Eye (tissue), 1 donor: ENCODE results near the gene INO80.

ENCODE experiments used
- DNase-seq: peaks from one replicate; pipeline ENCODE4 v3.0.0-alpha.2; 2015

Gene INO80

DNA sequence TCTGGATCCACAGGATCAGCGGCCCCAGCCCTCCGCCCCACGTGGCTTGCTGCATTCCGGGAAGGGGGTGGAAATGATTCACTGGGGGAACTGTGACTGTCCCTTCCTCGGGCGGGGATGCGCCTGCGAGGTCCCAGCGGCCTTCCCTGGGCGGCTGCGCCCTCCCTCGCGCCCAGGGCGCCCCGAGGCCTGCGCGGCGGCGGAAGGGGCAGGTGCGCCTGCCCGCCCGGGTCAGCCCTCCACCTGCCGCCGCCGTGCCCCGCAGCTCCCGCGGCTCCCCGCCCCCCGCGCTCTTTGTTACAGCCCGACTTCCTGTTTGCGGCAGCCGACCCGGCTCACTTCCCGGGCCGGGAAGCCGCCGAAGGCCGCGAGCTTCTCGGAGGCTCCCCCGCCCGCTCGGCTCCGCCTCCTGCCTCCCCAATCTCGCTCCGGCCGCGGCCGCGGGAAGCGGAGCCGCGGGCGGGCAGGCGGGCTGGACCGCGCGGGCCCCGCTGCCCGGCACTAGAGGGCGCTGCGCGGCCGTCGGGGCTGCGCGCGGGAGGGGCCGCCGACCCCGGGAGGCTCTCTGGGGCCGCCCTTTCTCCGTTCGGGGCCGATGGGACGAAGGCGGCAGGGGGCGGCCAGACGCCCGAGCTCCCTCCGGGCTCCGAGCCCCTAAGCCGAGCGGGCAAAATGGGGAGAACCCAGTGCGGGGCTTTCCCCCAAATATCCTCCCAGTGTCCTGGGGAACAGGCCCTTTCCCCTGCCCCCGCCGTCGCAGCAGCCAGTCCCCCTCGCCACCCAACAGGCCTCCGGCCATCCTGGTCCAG lies 174.3 kb downstream of the INO80 start:
- peak; percentile 89 for DNase-seq

DNA sequence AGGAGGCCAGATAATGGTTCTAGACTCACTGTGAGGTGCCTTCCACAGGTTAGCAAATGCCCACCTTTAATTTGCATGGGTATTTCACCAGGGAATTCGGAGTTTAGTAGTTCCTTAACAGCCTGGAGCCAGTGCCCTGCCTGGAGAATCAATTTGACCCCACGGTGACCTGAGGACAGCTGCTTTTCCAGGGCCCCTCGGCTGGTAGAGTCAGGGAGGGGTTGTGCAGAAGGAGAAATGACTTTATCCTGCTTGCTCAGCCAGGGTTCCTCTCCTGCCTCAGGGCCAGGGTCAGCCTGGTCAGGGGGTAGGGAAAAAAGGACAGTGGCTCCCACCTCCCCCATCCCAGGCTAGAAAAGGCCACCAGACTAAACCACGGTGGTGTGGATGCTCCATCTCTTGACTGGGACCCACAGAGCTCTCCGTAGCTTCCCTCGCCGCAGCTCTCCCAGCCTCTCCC lies 175.0 kb downstream of the INO80 start:
- peak; percentile 69 for DNase-seq

DNA sequence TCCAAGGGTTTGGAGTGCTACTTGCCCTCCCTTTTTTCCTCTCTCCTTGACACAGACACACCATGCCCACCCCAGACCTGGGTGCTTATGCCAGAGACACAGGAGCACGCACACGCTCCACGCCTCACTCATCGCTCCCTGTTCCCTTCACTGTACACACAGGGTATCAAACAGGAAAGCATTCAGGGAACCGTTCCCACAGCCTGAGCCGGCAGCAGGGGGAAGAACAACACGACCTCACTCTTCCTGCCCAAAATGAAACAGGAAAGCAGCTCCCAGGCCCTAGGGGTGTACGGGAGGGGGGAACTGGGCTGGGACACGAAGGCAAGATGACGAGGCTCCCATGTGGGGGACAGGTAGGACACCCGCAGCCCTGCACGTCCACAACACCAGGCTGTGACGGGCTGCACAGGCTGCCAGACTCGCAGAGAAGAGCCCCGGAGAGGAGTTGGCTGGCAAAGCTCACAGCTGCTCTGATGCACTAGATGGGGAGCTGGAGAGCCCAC lies 175.7 kb downstream of the INO80 start:
- DNase-seq = peak; percentile 39

DNA sequence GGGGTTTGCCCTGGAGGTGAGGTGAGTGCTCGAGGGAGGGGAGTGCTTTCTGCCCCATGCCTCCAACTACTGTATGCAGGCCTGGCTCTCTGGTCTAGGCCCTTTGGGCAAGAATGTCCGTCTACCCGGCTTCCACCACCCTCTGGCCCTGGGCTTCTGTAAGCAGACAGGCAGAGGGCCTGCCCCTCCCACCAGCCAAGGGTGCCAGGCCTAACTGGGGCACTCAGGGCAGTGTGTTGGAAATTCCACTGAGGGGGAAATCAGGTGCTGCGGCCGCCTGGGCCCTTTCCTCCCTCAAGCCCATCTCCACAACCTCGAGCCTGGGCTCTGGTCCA lies 177.6 kb downstream of the INO80 start:
- DNase-seq = no peak

DNA sequence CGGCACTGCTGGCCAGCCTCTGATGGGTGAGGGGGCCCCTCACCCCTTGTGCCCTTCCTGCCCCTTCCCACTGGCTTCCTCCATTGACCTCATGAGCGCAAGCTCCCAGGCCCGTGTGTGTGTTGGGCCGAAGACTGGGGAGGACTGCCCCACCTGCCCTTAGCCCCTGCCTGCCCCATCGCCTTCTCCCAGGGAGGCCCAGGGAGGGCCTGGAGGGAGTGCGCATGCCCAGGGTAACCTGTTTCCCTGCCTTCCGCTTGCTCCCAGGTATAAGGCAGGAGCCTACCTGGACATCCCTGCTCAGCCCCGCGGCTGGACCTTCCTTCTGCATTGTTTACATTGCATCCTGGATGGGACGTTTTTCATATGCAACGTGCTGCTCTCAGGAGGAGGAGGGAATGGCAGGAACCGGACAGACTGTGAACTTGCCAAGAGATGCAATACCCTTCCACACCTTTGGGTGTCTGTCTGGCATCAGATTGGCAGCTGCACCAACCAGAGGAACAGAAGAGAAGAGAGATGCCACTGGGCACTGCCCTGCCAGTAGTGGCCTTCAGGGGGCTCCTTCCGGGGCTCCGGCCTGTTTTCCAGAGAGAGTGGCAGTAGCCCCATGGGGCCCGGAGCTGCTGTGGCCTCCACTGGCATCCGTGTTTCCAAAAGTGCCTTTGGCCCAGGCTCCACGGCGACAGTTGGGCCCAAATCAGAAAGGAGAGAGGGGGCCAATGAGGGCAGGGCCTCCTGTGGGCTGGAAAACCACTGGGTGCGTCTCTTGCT lies 178.1 kb downstream of the INO80 start:
- DNase-seq = no peak

DNA sequence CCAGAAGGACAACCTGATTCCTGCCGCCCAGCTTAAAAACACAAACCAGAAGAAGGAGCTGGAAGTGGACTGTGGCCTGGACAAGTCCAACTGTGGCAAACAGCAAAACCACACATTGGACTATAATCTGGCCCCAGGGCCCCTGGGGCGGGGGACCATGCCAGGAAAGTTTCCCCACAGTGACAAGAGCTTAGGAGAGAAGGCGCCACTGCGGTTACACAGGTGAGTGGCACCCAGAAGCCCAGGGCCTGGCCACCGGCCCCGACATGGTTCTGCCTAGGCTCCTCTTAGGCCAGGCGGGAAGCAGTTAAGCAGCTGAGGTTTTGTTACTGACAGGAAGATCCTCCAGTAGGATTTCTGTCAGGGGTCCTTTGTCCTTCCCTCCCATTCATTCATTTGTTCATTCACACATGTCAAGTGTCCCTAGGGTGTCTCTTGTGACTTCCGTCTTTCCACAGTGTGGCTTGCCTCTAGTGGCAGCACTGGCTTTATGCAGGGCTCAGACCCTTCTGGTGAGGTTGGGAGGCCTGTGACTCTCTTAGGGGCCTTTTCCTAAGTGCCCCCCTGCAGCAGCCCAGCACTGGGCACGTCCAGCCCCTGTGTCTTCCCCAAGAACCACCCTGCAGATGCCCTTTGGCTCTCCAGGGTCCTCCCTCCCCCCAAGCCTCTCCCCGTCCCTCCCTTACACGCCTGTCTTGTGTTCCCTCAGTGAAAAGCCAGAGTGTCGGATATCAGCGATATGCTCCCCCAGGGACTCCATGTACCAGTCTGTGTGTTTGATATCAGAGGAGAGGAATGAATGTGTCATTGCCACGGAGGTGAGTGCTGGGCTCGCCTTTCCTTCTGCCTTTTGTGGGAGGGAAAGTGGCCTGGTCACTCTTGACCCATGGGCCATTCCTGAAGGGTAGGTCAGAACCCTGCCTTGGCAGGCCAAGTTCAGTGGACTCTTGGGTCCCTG lies 179.1 kb downstream of the INO80 start:
- DNase-seq = peak; percentile 76

DNA sequence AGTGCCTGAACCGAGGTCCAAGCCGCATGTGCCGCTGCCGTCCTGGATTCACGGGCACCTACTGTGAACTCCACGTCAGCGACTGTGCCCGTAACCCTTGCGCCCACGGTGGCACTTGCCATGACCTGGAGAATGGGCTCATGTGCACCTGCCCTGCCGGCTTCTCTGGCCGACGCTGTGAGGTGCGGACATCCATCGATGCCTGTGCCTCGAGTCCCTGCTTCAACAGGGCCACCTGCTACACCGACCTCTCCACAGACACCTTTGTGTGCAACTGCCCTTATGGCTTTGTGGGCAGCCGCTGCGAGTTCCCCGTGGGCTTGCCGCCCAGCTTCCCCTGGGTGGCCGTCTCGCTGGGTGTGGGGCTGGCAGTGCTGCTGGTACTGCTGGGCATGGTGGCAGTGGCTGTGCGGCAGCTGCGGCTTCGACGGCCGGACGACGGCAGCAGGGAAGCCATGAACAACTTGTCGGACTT lies 179.8 kb downstream of the INO80 start:
- no peak for DNase-seq

DNA sequence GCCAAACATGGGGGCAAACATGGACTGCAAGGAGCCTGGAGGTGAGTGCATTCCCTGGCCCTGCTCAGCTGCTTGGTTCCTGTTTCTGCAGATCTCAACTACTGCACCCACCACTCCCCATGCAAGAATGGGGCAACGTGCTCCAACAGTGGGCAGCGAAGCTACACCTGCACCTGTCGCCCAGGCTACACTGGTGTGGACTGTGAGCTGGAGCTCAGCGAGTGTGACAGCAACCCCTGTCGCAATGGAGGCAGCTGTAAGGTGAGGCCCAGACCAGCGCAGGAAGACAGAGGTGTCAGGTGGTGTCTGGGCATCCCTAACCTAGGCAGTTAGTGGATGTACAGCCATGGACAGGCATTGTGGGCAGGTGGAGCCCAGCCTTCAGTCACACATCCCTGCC lies 181.6 kb downstream of the INO80 start:
- no peak for DNase-seq

DNA sequence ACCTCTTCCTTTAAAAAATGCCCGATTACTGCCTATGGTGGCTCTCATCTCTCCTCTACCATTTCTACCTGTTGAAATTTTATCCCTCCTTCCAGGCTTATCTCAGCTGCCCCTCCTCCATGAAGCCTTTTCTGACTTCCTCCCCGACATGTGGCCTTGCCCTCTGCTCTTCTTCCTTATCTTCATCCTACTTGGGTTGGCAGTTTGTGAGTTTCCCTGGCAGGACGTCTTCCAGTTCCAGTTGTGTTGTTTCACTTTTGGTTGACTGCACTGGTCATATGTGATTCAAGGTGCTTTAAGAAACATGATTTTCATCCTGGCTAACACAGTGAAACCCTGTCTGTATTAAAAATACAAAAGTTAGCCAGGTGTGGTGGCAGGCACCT lies 182.6 kb downstream of the INO80 start:
- no peak for DNase-seq

DNA sequence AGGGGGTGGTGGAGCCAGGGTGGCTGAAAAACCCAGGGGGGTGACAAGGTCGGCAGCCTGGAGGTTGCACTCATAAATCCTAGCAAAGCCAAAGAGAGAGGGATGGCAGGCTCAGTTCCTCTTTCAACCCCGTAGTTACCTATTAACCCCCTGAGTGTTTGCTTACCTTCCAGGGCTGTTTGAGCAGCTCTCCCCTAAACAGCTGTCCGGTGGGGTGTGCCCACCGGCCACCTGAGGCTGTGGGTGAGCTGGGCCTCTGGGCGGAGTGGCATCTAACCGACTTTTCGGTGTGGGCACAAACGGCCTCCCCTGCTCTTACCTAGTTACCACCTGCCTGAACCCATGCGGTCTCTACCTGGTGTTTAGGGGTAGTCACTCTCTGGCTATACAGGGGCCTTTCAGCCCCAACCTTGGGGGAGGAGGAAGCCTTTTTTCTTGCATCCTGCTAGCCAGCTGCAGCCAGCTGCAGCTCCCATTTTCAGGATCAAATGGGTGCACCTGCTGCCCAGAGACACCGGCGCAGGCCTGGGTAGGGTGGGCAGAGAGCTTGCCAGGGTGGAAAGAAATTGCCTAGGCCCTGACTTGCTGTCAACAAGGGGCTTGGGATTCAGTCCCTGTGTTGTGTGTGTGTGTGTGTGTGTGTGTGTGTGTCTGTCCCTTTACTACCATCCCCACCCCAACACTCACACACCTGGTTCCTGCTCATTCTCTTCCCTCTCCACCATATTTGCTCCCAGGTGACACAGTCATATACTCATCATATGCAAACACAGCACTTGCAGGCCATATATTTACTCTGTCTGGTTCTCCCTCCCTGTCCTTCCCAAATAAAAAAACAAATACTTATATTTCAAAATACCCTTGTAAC lies 183.2 kb downstream of the INO80 start:
- no peak for DNase-seq

DNA sequence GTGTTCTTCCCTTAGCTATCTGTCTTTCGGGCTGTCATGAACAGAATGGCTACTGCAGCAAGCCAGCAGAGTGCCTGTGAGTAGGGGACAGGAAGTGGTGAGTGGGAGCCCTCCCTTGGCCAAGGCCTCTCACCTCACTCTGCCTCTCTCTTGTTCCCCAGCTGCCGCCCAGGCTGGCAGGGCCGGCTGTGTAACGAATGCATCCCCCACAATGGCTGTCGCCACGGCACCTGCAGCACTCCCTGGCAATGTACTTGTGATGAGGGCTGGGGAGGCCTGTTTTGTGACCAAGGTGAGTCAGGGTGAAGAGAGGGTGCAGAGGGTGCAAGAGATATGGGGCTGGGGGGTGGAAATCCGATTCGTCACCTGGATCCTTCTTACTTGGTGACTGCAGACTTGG lies 183.9 kb downstream of the INO80 start:
- DNase-seq = no peak

DNA sequence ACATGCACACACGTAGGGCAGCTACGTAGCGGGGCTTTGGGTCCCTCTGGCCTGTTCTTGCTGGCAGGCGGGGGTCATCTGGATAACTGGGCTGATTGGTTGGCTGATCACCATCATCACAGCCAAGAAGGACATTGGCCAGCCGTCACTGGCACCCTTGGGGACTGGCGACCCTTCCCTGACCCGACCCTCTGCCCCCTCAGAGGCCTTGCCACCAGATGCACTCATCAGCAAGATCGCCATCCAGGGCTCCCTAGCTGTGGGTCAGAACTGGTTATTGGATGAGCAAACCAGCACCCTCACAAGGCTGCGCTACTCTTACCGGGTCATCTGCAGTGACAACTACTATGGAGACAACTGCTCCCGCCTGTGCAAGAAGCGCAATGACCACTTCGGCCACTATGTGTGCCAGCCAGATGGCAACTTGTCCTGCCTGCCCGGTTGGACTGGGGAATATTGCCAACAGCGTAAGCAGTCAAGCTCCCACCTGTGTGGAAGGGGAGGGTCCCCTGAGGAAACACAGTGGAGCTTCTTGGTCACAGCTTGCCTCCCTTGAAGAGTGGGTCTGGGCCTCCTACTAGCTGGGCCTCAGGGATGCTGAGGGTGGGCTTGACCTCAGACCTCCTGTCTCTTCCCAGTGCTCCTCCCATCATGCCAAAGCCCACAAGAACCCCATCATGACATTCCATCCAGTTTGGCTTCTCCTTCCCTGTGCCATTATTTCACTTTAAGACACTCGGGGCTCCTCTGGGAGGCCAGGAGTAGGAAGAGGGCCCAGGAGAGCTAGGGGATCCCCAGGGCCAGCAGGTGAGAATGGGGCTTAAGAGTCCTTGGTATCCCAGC lies 184.6 kb downstream of the INO80 start:
- DNase-seq = peak; percentile 38

DNA sequence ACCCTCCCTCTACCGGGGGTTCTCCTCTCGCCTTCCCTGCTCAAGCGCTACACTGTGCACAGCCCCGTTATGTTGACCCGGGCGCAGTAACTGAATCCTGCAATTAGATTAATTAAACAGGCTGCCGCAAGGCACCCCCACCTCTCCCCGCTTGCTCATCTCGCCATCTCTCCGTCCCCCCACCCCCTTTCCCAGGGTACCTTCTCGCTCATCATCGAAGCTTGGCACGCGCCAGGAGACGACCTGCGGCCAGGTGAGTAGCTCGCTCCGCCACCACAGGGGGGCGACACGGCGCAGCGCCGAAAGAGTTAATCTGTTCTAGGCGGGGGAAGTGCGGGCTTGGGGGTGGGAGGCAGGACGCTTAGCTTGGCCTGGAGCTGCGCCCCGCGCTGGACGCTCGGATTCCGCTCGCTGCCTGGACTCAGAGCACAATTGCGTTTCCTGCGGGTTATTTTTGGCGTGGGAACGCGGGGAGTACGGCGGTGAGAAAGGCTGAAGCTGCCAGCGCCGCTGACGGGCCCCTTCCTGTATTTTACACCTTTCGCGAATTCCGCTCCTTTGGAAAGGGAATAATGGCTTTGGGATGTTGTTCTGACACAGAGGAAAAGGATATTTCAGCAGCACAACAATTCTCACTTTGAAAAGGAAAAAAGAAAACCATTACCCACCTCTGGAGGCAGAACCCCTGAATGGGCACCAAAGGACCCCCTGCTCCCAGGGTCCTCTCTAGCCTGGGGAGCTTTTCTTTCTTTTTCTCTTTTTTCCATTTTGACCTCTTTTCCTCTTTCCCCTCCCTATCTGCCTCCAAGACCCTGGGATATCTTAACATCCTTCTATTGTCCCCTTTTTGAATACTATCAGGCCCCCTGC lies 185.4 kb downstream of the INO80 start:
- peak; percentile 85 for DNase-seq

DNA sequence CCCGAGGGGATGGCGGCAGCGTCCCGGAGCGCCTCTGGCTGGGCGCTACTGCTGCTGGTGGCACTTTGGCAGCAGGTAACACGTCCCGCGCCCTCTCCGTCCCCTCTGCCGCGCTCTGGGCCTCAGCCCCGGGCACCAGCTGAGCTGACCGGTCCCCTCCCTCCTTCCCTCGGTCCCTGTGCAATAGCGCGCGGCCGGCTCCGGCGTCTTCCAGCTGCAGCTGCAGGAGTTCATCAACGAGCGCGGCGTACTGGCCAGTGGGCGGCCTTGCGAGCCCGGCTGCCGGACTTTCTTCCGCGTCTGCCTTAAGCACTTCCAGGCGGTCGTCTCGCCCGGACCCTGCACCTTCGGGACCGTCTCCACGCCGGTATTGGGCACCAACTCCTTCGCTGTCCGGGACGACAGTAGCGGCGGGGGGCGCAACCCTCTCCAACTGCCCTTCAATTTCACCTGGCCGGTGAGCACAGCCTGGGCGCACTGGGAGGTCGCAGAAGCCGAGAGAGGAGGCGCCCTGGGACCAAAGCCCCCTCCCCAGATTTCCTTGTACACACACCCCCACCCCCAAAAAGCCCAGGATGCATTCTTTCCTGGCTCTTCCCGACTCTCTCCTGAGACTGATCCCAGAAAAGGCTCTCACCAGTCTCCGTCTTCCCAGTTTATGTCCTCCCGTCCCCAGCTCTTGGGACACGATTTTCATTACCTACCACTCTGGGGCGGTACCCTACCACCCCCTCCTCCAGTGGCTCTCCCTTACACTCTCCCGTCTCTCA lies 186.2 kb downstream of the INO80 start:
- DNase-seq = peak; percentile 83
